Fibroblast of mammary gland (primary cell): Measurements from ENCODE around the gene RPS29.

Source experiments
- DNase-seq: peaks from one replicate; pipeline ENCODE4 v3.0.0-alpha.2; 2010; ENCODE audit warnings: low read depth
- H3K4me3 ChIP-seq: 2 replicates; pipeline ENCODE4 v1.5.1; 2011; ENCODE audit warnings: low read depth, mild to moderate bottlenecking, low read length, moderate library complexity; ENCODE audit not compliant: control insufficient read depth
- CTCF ChIP-seq: conservative IDR thresholded peaks from 2 replicates; pipeline ENCODE4 v1.5.1; 2011; ENCODE audit warnings: low read depth, low read length, inconsistent platforms; ENCODE audit not compliant: control insufficient read depth, insufficient read depth

Gene RPS29

GRCh38 chr14:49615776-49616175 lies 29.6 kb upstream of the RPS29 start:
- TF ChIP-seq CTCF, result no peak
- DNase-seq, result no peak
- no peak overlapping the region for H3K4me3 ChIP-seq

GRCh38 chr14:49614196-49614595 lies 28.0 kb upstream of the RPS29 start:
- no peak for TF ChIP-seq CTCF
- no peak overlapping the region for H3K4me3 ChIP-seq
- no peak for DNase-seq

- H3K4me3 ChIP-seq, result no peak overlapping the region
- DNase-seq, result no peak
- TF ChIP-seq CTCF, result no peak
Observed at GRCh38 chr14:49612671-49613070, 26.5 kb upstream of the RPS29 start.

- no peak for TF ChIP-seq CTCF
- H3K4me3 ChIP-seq, result no peak overlapping the region
- DNase-seq, result no peak
Observed at GRCh38 chr14:49612251-49612650, 26.1 kb upstream of the RPS29 start.

GRCh38 chr14:49607583-49607982 lies 21.4 kb upstream of the RPS29 start:
- no peak overlapping the region for H3K4me3 ChIP-seq
- TF ChIP-seq CTCF, result no peak
- no peak for DNase-seq

GRCh38 chr14:49598485-49599300 lies 12.5 kb upstream of the RPS29 start, which contains the start of gene LRR1:
Gene LRR1, plus strand, starts transcription at chr14:49598940. Its CDS starts 81 bp downstream, at chr14:49599021.
- H3K4me3 ChIP-seq, result peak within 1 kb of the TSS; percentile 95
- peak; percentile 86 for DNase-seq
- TF ChIP-seq CTCF, result no peak
